ENCODE data around the gene FHAD1. TPM values are rescaled to one million over a fixed set of nuclear protein-coding genes. Genes with fewer than 3 reads are reported as not detected.
"Not testable (repeated sequence)": the region's sequence is repeated elsewhere in the genome, so short reads cannot be mapped to it uniquely, and the experiment has no call there.

FHAD1 gene
- total RNA-seq, 2 donors from 2014 or later: 4.4 TPM; not detected in 1

DNA sequence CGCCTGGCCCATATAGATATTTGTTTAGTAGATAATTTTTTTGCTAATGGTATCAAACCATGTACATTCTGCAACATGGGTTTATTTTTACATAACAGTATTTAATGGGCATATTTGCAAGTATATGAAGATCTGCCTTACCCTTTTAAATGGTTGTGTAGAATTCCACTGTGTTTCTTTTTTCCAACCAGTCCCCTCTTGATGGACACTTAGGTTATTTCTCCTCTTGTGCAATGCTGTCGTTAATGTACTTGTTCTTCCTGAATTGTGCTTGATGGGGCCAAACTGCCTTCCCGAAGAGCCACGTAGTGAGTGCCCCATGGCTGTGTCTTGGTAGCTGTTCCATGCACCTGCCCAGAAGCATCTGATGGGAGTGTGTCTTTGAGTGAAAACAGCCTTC lies 123.2 kb downstream of the FHAD1 start:
- DNase-seq (ENCODE audit: low spot score): no peak
- no peaks in the 10 kb centered on the region for H3K9me3 ChIP-seq
- no peak for TF ChIP-seq CTCF (IDR thresholded peaks at IDR 0.05)
- no peak overlapping the region for H3K27ac ChIP-seq
- no peaks in the 10 kb centered on the region for H3K36me3 ChIP-seq
- no peaks in the 10 kb centered on the region for H3K27me3 ChIP-seq (replicated peaks; ENCODE audit: insufficient read depth)
- no peak overlapping the region for H3K4me3 ChIP-seq
- peaks cover 4 to 12% of the 10 kb centered on the region in 2 donors for H3K4me1 ChIP-seq (ENCODE audit: control insufficient read depth in 1 of 2, low read depth in 2 of 2)
- no peak for ATAC-seq (ENCODE audit: insufficient number of reproducible peaks, low FRiP score, low read depth)

DNA sequence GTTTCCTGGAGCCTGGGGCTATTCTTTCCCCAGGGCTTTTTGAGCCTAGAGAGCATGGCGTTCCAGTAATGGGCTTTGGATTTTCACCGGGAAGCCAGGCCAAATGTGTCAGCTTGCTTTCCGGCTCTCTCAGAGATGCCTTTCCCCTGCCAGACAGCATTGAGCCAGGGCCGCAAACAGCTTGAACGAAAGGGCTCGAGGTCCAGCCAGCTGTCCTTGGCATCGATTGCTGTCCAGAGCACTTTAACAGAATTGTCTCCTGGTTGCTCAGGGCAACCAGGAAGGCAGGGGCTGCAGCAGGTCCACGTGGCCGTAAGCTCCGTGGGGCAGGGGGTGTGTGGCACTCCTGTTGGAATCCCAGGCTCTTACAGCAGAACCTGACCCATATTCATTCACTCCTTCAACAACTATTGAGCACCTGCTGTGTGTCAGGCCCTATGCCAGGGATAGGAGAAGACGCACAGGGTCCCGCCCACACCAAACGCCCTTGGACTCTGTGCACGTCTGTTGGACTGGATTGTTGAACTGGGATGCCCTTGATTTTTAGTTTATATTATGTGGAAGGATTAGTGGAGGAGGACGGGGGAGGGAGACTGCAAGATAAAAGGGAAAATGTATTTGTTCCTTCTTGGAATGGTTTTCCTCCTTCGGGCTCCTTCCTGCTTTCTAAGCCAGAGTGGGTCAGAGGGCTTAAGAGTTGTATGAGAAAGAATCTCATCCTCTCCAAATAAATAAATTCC lies 123.9 kb downstream of the FHAD1 start:
- H3K36me3 ChIP-seq: no peaks in the 10 kb centered on the region
- TF ChIP-seq CTCF (IDR thresholded peaks at IDR 0.05): no peak
- ATAC-seq (ENCODE audit: insufficient number of reproducible peaks, low FRiP score, low read depth): peak; percentile 27
- no peak for DNase-seq (ENCODE audit: low spot score)
- H3K4me3 ChIP-seq: no peak overlapping the region
- H3K4me1 ChIP-seq (ENCODE audit: control insufficient read depth in 1 of 2, low read depth in 2 of 2): peaks cover 4 to 12% of the 10 kb centered on the region in 2 donors
- no peaks in the 10 kb centered on the region for H3K9me3 ChIP-seq
- H3K27me3 ChIP-seq (replicated peaks; ENCODE audit: insufficient read depth): no peaks in the 10 kb centered on the region
- no peak overlapping the region for H3K27ac ChIP-seq

- H3K4me1 ChIP-seq (ENCODE audit: control insufficient read depth in 1 of 2, low read depth in 2 of 2): peaks cover 4 to 12% of the 10 kb centered on the region in 2 donors
- DNase-seq (ENCODE audit: low spot score) (no peak), ATAC-seq (ENCODE audit: insufficient number of reproducible peaks, low FRiP score, low read depth) (no peak)
- TF ChIP-seq CTCF (IDR thresholded peaks at IDR 0.05): no peak
- no peaks in the 10 kb centered on the region for H3K9me3 ChIP-seq
- H3K27ac ChIP-seq: no peak overlapping the region
- no peaks in the 10 kb centered on the region for H3K36me3 ChIP-seq
- no peak overlapping the region for H3K4me3 ChIP-seq
- no peaks in the 10 kb centered on the region for H3K27me3 ChIP-seq (replicated peaks; ENCODE audit: insufficient read depth)
These were observed 124.9 kb downstream of the FHAD1 start for GRCh38 chr1:15371610-15372545.

GRCh38 chr1:15378729-15379128 lies 131.7 kb downstream of the FHAD1 start:
- no peaks in the 10 kb centered on the region for H3K36me3 ChIP-seq
- ATAC-seq (ENCODE audit: insufficient number of reproducible peaks, low FRiP score, low read depth) (no peak), DNase-seq (ENCODE audit: low spot score) (no peak)
- H3K27me3 ChIP-seq (replicated peaks; ENCODE audit: insufficient read depth): no peaks in the 10 kb centered on the region
- H3K27ac ChIP-seq: no peak overlapping the region
- H3K4me3 ChIP-seq: no peak overlapping the region
- H3K9me3 ChIP-seq: no peaks in the 10 kb centered on the region
- H3K4me1 ChIP-seq (ENCODE audit: control insufficient read depth in 1 of 2, low read depth in 2 of 2): no peaks in the 10 kb centered on the region
- no peak for TF ChIP-seq CTCF (IDR thresholded peaks at IDR 0.05)

GRCh38 chr1:15379151-15379550 lies 132.1 kb downstream of the FHAD1 start:
- H3K27me3 ChIP-seq (replicated peaks; ENCODE audit: insufficient read depth); H3K27ac ChIP-seq; H3K9me3 ChIP-seq; H3K4me3 ChIP-seq; ATAC-seq (ENCODE audit: insufficient number of reproducible peaks, low FRiP score, low read depth); H3K36me3 ChIP-seq; DNase-seq (ENCODE audit: low spot score); H3K4me1 ChIP-seq (ENCODE audit: control insufficient read depth in 1 of 2, low read depth in 2 of 2): not testable (repeated sequence)
